Esophagus (tissue), 2 donors: ENCODE results near the gene CDC42BPA. TPM values are rescaled to one million over a fixed set of nuclear protein-coding genes. Genes with fewer than 3 reads are reported as not detected.
"Not testable (repeated sequence)": the region's sequence is repeated elsewhere in the genome, so short reads cannot be mapped to it uniquely, and the experiment has no call there.

Experiments used
- H3K27ac ChIP-seq, 2 donors: one replicate each; pipeline ENCODE4 v1.5.1; 2013; ENCODE audit warnings: low read depth in 2 of 2, mild to moderate bottlenecking in 2 of 2, inconsistent platforms in 1 of 2, low read length in 1 of 2, moderate library complexity in 1 of 2
- H3K27me3 ChIP-seq, 2 donors: one replicate each; pipeline ENCODE4 v1.6.1; 2013; ENCODE audit warnings: low read length in 2 of 2, control low read depth in 1 of 2, mild to moderate bottlenecking in 1 of 2; ENCODE audit not compliant: insufficient read depth in 2 of 2, control insufficient read depth in 1 of 2
- H3K36me3 ChIP-seq, 2 donors: one replicate each; pipeline ENCODE4 v1.6.1; 2013; ENCODE audit warnings: low read length in 1 of 2; ENCODE audit not compliant: control insufficient read depth in 2 of 2, insufficient read depth in 2 of 2
- H3K4me1 ChIP-seq, 2 donors: one replicate each; pipeline ENCODE4 v1.6.1; 2013; ENCODE audit warnings: low read length in 1 of 2; ENCODE audit not compliant: control insufficient read depth in 2 of 2, insufficient read depth in 2 of 2
- H3K4me3 ChIP-seq, 2 donors: one replicate each; pipeline ENCODE4 v1.5.1; 2013; ENCODE audit warnings: low read length in 2 of 2, mild to moderate bottlenecking in 2 of 2, low read depth in 1 of 2, moderate library complexity in 1 of 2
- H3K9me3 ChIP-seq, 2 donors: one replicate each; pipeline ENCODE4 v1.6.1; 2013; ENCODE audit warnings: mild to moderate bottlenecking in 2 of 2, low read depth in 1 of 2, low read length in 1 of 2, moderate library complexity in 1 of 2; ENCODE audit not compliant: control insufficient read depth in 2 of 2, insufficient read depth in 1 of 2
- WGBS, 2 donors: extraction: QIAGEN DNeasy Blood & Tissue Kit; methylation state at CpG; one replicate each; pipeline ENCODE4 v1.1.7; 2013; 5-methylcytosine and 5-hydroxymethylcytosine counted together
- polyA plus RNA-seq, 2 donors: library from polyadenylated mRNA; stranded (reverse); fragments of 200-250 nt; gene quantifications; one replicate each; pipeline ENCODE4 v1.2.3, GENCODE V29; 2013
- donor health status: healthy with polysubstance abuse.
- donor health status: Bipolar disorder and iron deficiency.

CDC42BPA gene
- polyA plus RNA-seq, 2 donors = 2.5 to 3.6 TPM

DNA sequence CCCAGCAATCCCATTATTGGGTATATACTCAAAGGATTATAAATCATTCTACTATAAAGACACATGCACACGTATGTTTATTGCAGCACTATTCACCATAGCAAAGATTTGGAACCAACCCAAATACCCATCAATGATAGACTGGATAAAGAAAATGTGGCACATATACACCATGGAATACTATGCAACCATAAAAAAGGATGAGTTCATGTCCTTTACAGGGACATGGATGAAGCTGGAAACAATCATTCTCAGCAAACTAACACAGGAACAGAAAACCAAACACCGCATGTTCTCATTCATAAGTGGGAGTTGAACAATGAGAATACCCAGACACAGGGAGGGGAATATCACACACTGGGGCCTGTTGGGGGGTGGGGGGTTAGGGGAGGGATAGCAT, 318.7 kb downstream of the CDC42BPA start:
- H3K4me1 ChIP-seq, H3K4me3 ChIP-seq, H3K36me3 ChIP-seq, H3K27ac ChIP-seq, H3K27me3 ChIP-seq, H3K9me3 ChIP-seq: not testable (repeated sequence)
- 97 to 99% methylated on average over 2 of the region's 2 CpGs for WGBS, 2 donors

- Histone ChIP-seq H3K36me3 (no peaks in the 10 kb centered on the region), H3K9me3 (no peaks in the 10 kb centered on the region)
- 73 to 77% methylated on average over 13 of the region's 13 CpGs for WGBS, 2 donors
These were observed 322.6 kb downstream of the CDC42BPA start for GRCh38 chr1:226995365-226996332.

DNA sequence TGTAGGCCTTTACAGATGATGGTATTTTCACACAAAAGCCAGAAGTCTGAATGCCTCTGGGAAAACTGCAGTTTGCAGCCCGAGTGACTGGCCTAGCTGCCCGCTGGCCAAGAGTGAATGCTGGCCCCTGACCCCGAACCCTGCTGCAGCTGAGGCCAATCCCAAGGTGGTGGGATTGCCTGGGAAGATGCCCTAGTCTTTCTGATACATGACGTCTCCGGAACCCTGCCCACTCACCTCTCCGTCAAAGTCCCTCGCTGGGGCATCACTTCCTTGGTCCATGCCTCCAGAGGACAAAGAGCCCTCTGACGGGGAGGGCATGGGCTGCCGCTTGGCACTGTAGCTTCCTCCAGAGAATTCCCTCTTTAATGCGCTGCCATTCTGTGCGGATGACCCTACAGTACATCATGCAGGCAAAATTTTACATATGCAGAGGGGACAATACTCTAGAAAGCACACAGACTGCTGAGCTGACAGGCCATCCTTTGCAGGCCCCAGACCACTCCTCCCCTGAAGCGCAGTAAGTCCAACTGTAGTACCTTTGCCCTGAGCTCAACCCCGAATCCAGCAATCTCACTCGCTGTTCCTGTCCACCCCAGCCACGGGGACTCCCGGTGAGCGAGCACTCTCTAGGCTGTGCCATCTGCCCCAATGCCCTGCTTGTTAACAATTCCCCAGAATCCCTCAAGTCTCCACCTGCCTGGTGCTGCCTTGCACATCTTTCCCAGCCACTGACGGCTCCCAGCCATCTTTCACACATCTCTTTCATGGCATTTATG, 323.5 kb downstream of the CDC42BPA start:
- Histone ChIP-seq H3K27me3 (no peaks in the 10 kb centered on the region), H3K4me1 (no peaks in the 10 kb centered on the region), H3K36me3 (no peaks in the 10 kb centered on the region), H3K9me3 (no peaks in the 10 kb centered on the region), H3K27ac (no peak overlapping the region), H3K4me3 (no peak overlapping the region)
- WGBS, 2 donors = 86 to 89% methylated on average over 18 of the region's 18 CpGs

More at GRCh38 chr1:226995365-226996332, 322.6 kb downstream of the CDC42BPA start:
- Histone ChIP-seq H3K27me3 (no peaks in the 10 kb centered on the region), H3K4me1 (no peaks in the 10 kb centered on the region), H3K27ac (no peak overlapping the region), H3K4me3 (no peak overlapping the region)

GRCh38 chr1:226993814-226994585, 324.3 kb downstream of the CDC42BPA start:
- WGBS, 2 donors = 73 to 79% methylated on average over 22 of the region's 22 CpGs
- H3K27me3 ChIP-seq = no peaks in the 10 kb centered on the region
- peaks cover 0 to 2% of the 10 kb centered on the region in 2 donors for H3K4me1 ChIP-seq
- no peaks in the 10 kb centered on the region for H3K36me3 ChIP-seq
- H3K9me3 ChIP-seq = no peaks in the 10 kb centered on the region
- H3K4me3 ChIP-seq = no peak overlapping the region
- H3K27ac ChIP-seq = no peak overlapping the region

- Histone ChIP-seq H3K9me3 (no peaks in the 10 kb centered on the region), H3K4me1 (peaks cover 2 to 7% of the 10 kb centered on the region in 2 donors), H3K36me3 (peaks cover 0 to 4% of the 10 kb centered on the region in 2 donors), H3K4me3 (no peak overlapping the region), H3K27ac (no peak overlapping the region), H3K27me3 (no peaks in the 10 kb centered on the region)
- WGBS, 2 donors = 91 to 94% methylated on average over 4 of the region's 4 CpGs
These were observed 326.4 kb downstream of the CDC42BPA start for GRCh38 chr1:226991920-226992319.

DNA sequence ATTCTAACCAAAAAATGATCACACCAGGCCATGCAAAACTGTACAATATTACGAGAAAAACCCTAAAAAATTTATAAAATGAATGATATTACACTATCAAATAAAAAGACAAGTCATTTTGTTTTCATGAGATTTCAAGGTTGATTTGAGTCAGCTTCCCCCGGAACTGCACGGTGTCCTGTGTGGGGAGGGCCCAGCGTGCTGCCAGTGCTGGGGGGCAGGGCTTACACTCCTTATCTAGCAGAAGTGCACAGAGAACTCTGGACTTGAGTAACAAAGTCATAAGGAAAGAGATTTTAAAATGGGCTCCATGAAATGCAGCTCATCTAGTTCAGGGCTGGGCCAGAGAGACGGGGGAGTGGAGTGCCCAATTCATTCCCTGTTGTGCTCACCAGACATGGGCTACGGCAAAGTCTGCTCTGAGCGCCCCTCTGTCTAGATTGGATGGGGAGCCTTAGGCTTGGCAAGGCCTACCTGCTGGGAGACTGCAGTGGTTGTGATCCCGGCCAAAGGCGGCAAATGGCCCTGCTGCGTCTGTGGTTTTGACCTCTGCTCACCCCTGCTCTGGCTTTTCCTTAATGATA, 328.1 kb downstream of the CDC42BPA start:
- peaks cover 0 to 15% of the 10 kb centered on the region in 2 donors for H3K36me3 ChIP-seq
- peaks cover 2 to 7% of the 10 kb centered on the region in 2 donors for H3K4me1 ChIP-seq
- no peaks in the 10 kb centered on the region for H3K27me3 ChIP-seq
- 64 to 78% methylated on average over 10 of the region's 10 CpGs for WGBS, 2 donors
- no peaks in the 10 kb centered on the region for H3K9me3 ChIP-seq
- peak overlapping the region in 1 of 2 donors; percentile 68 for H3K27ac ChIP-seq
- no peak overlapping the region for H3K4me3 ChIP-seq

DNA sequence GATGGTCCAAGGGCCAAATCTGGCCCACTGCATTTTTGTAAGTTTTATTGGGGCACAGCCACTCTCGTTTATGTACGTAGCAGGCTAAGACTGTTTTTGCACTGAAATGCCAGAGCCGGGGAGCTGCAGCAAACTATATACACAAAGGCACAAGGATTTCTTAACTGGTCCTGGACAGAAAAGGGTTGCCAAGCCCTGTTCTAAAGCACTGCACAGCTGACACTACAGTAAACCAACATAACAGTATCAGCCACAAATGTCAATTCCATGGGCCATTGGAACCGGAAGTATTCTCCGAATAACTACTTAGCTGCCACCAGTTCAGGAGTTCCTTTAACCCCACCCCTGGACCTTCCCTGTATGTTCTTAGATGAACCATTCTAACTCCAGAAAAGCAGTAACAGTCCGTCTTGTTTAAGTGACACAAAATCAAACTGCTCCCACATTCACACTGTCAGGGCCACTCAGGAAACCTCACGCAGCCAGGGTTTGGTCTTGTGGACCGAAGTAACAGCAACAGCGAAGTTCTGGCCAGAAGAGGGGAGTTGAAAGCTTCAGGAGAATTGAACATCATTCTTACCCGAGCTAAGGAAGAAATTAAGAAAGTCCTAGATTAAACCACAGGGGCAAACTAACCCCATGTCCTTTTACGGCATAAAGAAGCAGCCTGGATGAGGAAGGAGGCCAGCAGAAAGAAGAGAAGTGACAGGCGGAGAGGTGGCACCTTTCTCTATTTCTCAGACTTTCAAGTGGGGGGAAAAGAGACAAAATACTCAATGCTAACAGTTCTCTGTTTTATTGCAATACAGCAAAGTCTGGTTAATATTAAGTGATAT, 329.0 kb downstream of the CDC42BPA start:
- Histone ChIP-seq H3K4me3 (no peak overlapping the region), H3K27ac (peak overlapping the region; percentile 52 to 67), H3K9me3 (no peaks in the 10 kb centered on the region), H3K27me3 (no peaks in the 10 kb centered on the region), H3K36me3 (peaks cover 0 to 24% of the 10 kb centered on the region in 2 donors), H3K4me1 (peaks cover 4 to 7% of the 10 kb centered on the region in 2 donors)
- 52 to 71% methylated on average over 12 of the region's 12 CpGs for WGBS, 2 donors

GRCh38 chr1:226988334-226988666, 330.0 kb downstream of the CDC42BPA start:
- no peaks in the 10 kb centered on the region for H3K27me3 ChIP-seq
- peaks cover 0 to 32% of the 10 kb centered on the region in 2 donors for H3K36me3 ChIP-seq
- no peak overlapping the region for H3K4me3 ChIP-seq
- H3K4me1 ChIP-seq = peaks cover 4 to 7% of the 10 kb centered on the region in 2 donors
- H3K27ac ChIP-seq = peak overlapping the region; percentile 44 to 79
- WGBS, 2 donors = 35 to 37% methylated on average over 3 of the region's 3 CpGs
- no peaks in the 10 kb centered on the region for H3K9me3 ChIP-seq
